22Rv1 (cell line): Measurements from ENCODE around the gene MEF2C.
A peak's percentile ranks its signal among the peaks of the same experiment; 100 is the strongest.

Source experiments
- H3K27ac ChIP-seq: fragments of 450-650 bp; 2 replicates; pipeline ENCODE4 v1.5.1; 2017
- CTCF ChIP-seq: fragments of 450-650 bp; IDR thresholded peaks from 2 replicates; pipeline ENCODE4 v1.5.1; 2017; ENCODE audit warnings: mild to moderate bottlenecking
- ZFX ChIP-seq: fragments of 450-650 bp; IDR thresholded peaks from 2 replicates; pipeline ENCODE4 v1.6.1; 2017; ENCODE audit warnings: antibody characterized with exemption, borderline replicate concordance

MEF2C gene

GRCh38 chr5:88878976-88879375, 4.0 kb downstream of the MEF2C start:
- no peak overlapping the region for H3K27ac ChIP-seq
- TF ChIP-seq CTCF, result peak; percentile 20; the same call in 1 of the 2 replicates
- TF ChIP-seq ZFX, result no peak

GRCh38 chr5:88877826-88878225, 5.2 kb downstream of the MEF2C start:
- TF ChIP-seq CTCF (no peak), ZFX (no peak)
- no peak overlapping the region for H3K27ac ChIP-seq

GRCh38 chr5:88876714-88877113, 6.3 kb downstream of the MEF2C start:
- TF ChIP-seq CTCF, result no peak
- H3K27ac ChIP-seq, result no peak overlapping the region

GRCh38 chr5:88875341-88876234, 7.4 kb downstream of the MEF2C start:
- no peak overlapping the region for H3K27ac ChIP-seq
- TF ChIP-seq ZFX (no peak), CTCF (no peak)

- no peak overlapping the region for H3K27ac ChIP-seq
- TF ChIP-seq ZFX (no peak), CTCF (no peak)
Observed at GRCh38 chr5:88873447-88873846, 9.5 kb downstream of the MEF2C start.

GRCh38 chr5:88872971-88873370, 10.0 kb downstream of the MEF2C start:
- TF ChIP-seq CTCF, result no peak
- H3K27ac ChIP-seq, result no peak overlapping the region

- no peak overlapping the region for H3K27ac ChIP-seq
- TF ChIP-seq CTCF, result no peak
- no peak for TF ChIP-seq ZFX
Observed at GRCh38 chr5:88870285-88870684, 12.7 kb downstream of the MEF2C start.
